HUES64 (cell line): Measurements from ENCODE around the gene CDC42EP5.
"Not testable (repeated sequence)": the region's sequence is repeated elsewhere in the genome, so short reads cannot be mapped to it uniquely, and the experiment has no call there.

Experiments used
- H3K27ac ChIP-seq: 2 replicates; pipeline ENCODE4 v1.7.0; 2013; ENCODE audit warnings: low read depth, low read length, inconsistent platforms
- H3K27me3 ChIP-seq: 2 replicates; pipeline ENCODE4 v1.6.1; 2013; ENCODE audit warnings: mild to moderate bottlenecking, low read length; ENCODE audit not compliant: insufficient read depth
- H3K36me3 ChIP-seq: 2 replicates; pipeline ENCODE4 v1.6.1; 2013; ENCODE audit warnings: mild to moderate bottlenecking, low read length; ENCODE audit not compliant: insufficient read depth
- H3K4me1 ChIP-seq: 2 replicates; pipeline ENCODE4 v1.6.1; 2013; ENCODE audit warnings: mild to moderate bottlenecking, low read length, moderate library complexity; ENCODE audit not compliant: insufficient read depth
- H3K4me3 ChIP-seq: 2 replicates; pipeline ENCODE4 v1.5.1; 2013; ENCODE audit warnings: mild to moderate bottlenecking, low read length, moderate library complexity
- H3K9ac ChIP-seq: 2 replicates; pipeline ENCODE4 v1.6.1; 2013; ENCODE audit warnings: mild to moderate bottlenecking, low read depth, low read length
- H3K9me3 ChIP-seq: 2 replicates; pipeline ENCODE4 v1.6.1; 2013; ENCODE audit warnings: low read depth, low read length; ENCODE audit not compliant: insufficient read depth
- WGBS: fragments of 150-250, 120-280 bp; methylation state at CpG from one replicate; pipeline ENCODE4 v1.1.7; 2013; ENCODE audit warnings: missing lambda C conversion rate; 5-methylcytosine and 5-hydroxymethylcytosine counted together

CDC42EP5 gene

GRCh38 chr19:54506079-54506478 is 33.0 kb upstream of the CDC42EP5 start:
- H3K4me3 ChIP-seq, result no peak overlapping the region
- peaks cover 34% of the 10 kb centered on the region for H3K9me3 ChIP-seq
- H3K9ac ChIP-seq, result no peak overlapping the region
- H3K4me1 ChIP-seq, result no peaks in the 10 kb centered on the region
- H3K36me3 ChIP-seq, result no peaks in the 10 kb centered on the region
- WGBS, result 75% methylated on average over 10 of the region's 10 CpGs
- no peaks in the 10 kb centered on the region for H3K27me3 ChIP-seq
- no peak overlapping the region for H3K27ac ChIP-seq

GRCh38 chr19:54505542-54505941 is 32.4 kb upstream of the CDC42EP5 start:
- not testable (repeated sequence) for H3K27ac ChIP-seq, H3K27me3 ChIP-seq, H3K36me3 ChIP-seq, H3K4me3 ChIP-seq, H3K4me1 ChIP-seq, H3K9ac ChIP-seq
- peaks cover 39% of the 10 kb centered on the region for H3K9me3 ChIP-seq
- 87% methylated on average over 3 of the region's 4 CpGs for WGBS

GRCh38 chr19:54502518-54503048 is 29.5 kb upstream of the CDC42EP5 start, which contains the start of gene LAIR2:
TSS of gene LAIR2 (plus strand) at chr19:54502831. CDS start at chr19:54502919, 88 bp downstream.
- H3K4me1 ChIP-seq, result no peaks in the 10 kb centered on the region
- no peak within 1 kb of the TSS for H3K27ac ChIP-seq
- WGBS, result 87% methylated on average over 14 of the region's 14 CpGs
- H3K9ac ChIP-seq, result no peak within 1 kb of the TSS
- no peaks in the 10 kb centered on the region for H3K36me3 ChIP-seq
- no peaks in the 10 kb centered on the region for H3K27me3 ChIP-seq
- no peak within 1 kb of the TSS for H3K4me3 ChIP-seq
- H3K9me3 ChIP-seq, result peaks cover 44% of the 10 kb centered on the region

GRCh38 chr19:54498451-54498772 is 25.3 kb upstream of the CDC42EP5 start:
- H3K9me3 ChIP-seq, result peaks cover 51% of the 10 kb centered on the region
- H3K27me3 ChIP-seq, H3K27ac ChIP-seq, H3K9ac ChIP-seq, H3K4me1 ChIP-seq, H3K36me3 ChIP-seq, H3K4me3 ChIP-seq: not testable (repeated sequence)
- 73% methylated on average over 8 of the region's 9 CpGs for WGBS

GRCh38 chr19:54497747-54498450 is 24.8 kb upstream of the CDC42EP5 start:
- not testable (repeated sequence) for H3K27ac ChIP-seq, H3K9ac ChIP-seq, H3K36me3 ChIP-seq, H3K4me3 ChIP-seq, H3K4me1 ChIP-seq, H3K27me3 ChIP-seq
- 83% methylated on average over 7 of the region's 15 CpGs for WGBS
- peaks cover 53% of the 10 kb centered on the region for H3K9me3 ChIP-seq

- not testable (repeated sequence) for H3K36me3 ChIP-seq, H3K4me3 ChIP-seq, H3K27ac ChIP-seq, H3K4me1 ChIP-seq, H3K27me3 ChIP-seq, H3K9ac ChIP-seq
- 64% methylated on average over 5 of the region's 5 CpGs for WGBS
- H3K9me3 ChIP-seq, result peaks cover 42% of the 10 kb centered on the region
These were observed 22.2 kb upstream of the CDC42EP5 start for GRCh38 chr19:54495284-54495683.

GRCh38 chr19:54493967-54494585 is 21.0 kb upstream of the CDC42EP5 start:
- H3K36me3 ChIP-seq, result no peaks in the 10 kb centered on the region
- 68% methylated on average over 10 of the region's 10 CpGs for WGBS
- H3K9me3 ChIP-seq, result peaks cover 45% of the 10 kb centered on the region
- no peaks in the 10 kb centered on the region for H3K4me1 ChIP-seq
- H3K4me3 ChIP-seq, result no peak overlapping the region
- H3K27me3 ChIP-seq, result no peaks in the 10 kb centered on the region
- H3K9ac ChIP-seq, result no peak overlapping the region
- H3K27ac ChIP-seq, result no peak overlapping the region

GRCh38 chr19:54493056-54493455 is 20.0 kb upstream of the CDC42EP5 start:
- not testable (repeated sequence) for H3K27ac ChIP-seq, H3K4me1 ChIP-seq, H3K36me3 ChIP-seq, H3K4me3 ChIP-seq, H3K9ac ChIP-seq, H3K27me3 ChIP-seq
- peaks cover 47% of the 10 kb centered on the region for H3K9me3 ChIP-seq
- 86% methylated on average over 5 of the region's 5 CpGs for WGBS

- Histone ChIP-seq H3K9me3 (peaks cover 47% of the 10 kb centered on the region), H3K36me3 (no peaks in the 10 kb centered on the region), H3K4me1 (no peaks in the 10 kb centered on the region), H3K4me3 (no peak overlapping the region), H3K27me3 (no peaks in the 10 kb centered on the region), H3K27ac (no peak overlapping the region), H3K9ac (no peak overlapping the region)
- WGBS, result 82% methylated on average over 18 of the region's 18 CpGs
These were observed 19.5 kb upstream of the CDC42EP5 start for GRCh38 chr19:54492568-54492967.

GRCh38 chr19:54489766-54490165 is 16.7 kb upstream of the CDC42EP5 start:
- WGBS, result 79% methylated on average over 9 of the region's 9 CpGs

GRCh38 chr19:54489341-54489740 is 16.2 kb upstream of the CDC42EP5 start:
- 70% methylated on average over 7 of the region's 7 CpGs for WGBS
- no peak overlapping the region for H3K27ac ChIP-seq
- H3K4me1 ChIP-seq, result no peaks in the 10 kb centered on the region
- no peaks in the 10 kb centered on the region for H3K36me3 ChIP-seq
- no peaks in the 10 kb centered on the region for H3K27me3 ChIP-seq
- no peak overlapping the region for H3K4me3 ChIP-seq
- peaks cover 32% of the 10 kb centered on the region for H3K9me3 ChIP-seq
- H3K9ac ChIP-seq, result no peak overlapping the region

More at GRCh38 chr19:54489766-54490165, 16.7 kb upstream of the CDC42EP5 start:
- Histone ChIP-seq H3K4me1 (no peaks in the 10 kb centered on the region), H3K4me3 (no peak overlapping the region), H3K27ac (no peak overlapping the region), H3K9ac (no peak overlapping the region), H3K36me3 (no peaks in the 10 kb centered on the region), H3K27me3 (no peaks in the 10 kb centered on the region), H3K9me3 (peaks cover 36% of the 10 kb centered on the region)
